Caki2 (cell line): Measurements from ENCODE around the gene FHIT. TPM values are rescaled to one million over a fixed set of nuclear protein-coding genes. Genes with fewer than 3 reads are reported as not detected.
"Not testable (repeated sequence)": the region's sequence is repeated elsewhere in the genome, so short reads cannot be mapped to it uniquely, and the experiment has no call there.

Source experiments
- DNase-seq: peaks from one replicate; pipeline ENCODE4 v3.0.0-alpha.2; 2015; ENCODE audit warnings: low read depth
- in situ Hi-C: cut with HindIII; loops from 2 replicates; pipeline ENCODE4 v1.10.0; 2016; ENCODE audit warnings: low sequenced_read_pairs, low pct_unique_long_range_greater_than_20kb, mixed read lengths
- total RNA-seq: library from RNA; depleted of rRNA; stranded (reverse); fragments of >200 nt; shearing (Covaris generic); gene quantifications from 2 replicates; pipeline ENCODE4 v1.2.3, GENCODE V29; 2014; ENCODE audit warnings: low replicate concordance

FHIT gene
- total RNA-seq, 1 experiment from 2014 or later, result 4.8 TPM

- DNase-seq, result no peak
- in situ Hi-C loops, result no loop called here
Measured at GRCh38 chr3:61043156-61043555, 208.1 kb downstream of the FHIT start.

GRCh38 chr3:61040618-61041017 lies 210.6 kb downstream of the FHIT start:
- in situ Hi-C loops, result no loop called here
- no peak for DNase-seq

GRCh38 chr3:61035573-61035972 lies 215.7 kb downstream of the FHIT start:
- in situ Hi-C loops, result no loop called here

GRCh38 chr3:61032991-61033390 lies 218.3 kb downstream of the FHIT start:
- no peak for DNase-seq
- in situ Hi-C loops, result no loop called here

More at GRCh38 chr3:61035573-61035972, 215.7 kb downstream of the FHIT start:
- DNase-seq, result no peak

- in situ Hi-C loops, result no loop called here
- no peak for DNase-seq
Measured at GRCh38 chr3:61031503-61031902, 219.7 kb downstream of the FHIT start.

- in situ Hi-C loops, result no loop called here
- peak; percentile 37 for DNase-seq
Measured at GRCh38 chr3:61030469-61031035, 220.7 kb downstream of the FHIT start.

GRCh38 chr3:61029194-61029593 lies 222.1 kb downstream of the FHIT start:
- in situ Hi-C loops, result no loop called here
- DNase-seq, result no peak

GRCh38 chr3:61018807-61019206 lies 232.4 kb downstream of the FHIT start:
- DNase-seq, result no peak
- in situ Hi-C loops, result no loop called here

GRCh38 chr3:61017028-61017427 lies 234.2 kb downstream of the FHIT start:
- DNase-seq, in situ Hi-C loops: not testable (repeated sequence)

GRCh38 chr3:61015859-61016258 lies 235.4 kb downstream of the FHIT start:
- DNase-seq, result no peak
- in situ Hi-C loops, result no loop called here

GRCh38 chr3:61015408-61015807 lies 235.8 kb downstream of the FHIT start:
- no peak for DNase-seq
- in situ Hi-C loops, result no loop called here

GRCh38 chr3:61008998-61009380 lies 242.3 kb downstream of the FHIT start:
- DNase-seq, result no peak
- in situ Hi-C loops, result no loop called here

- DNase-seq, result no peak
- in situ Hi-C loops, result no loop called here
Measured at GRCh38 chr3:61008153-61008997, 242.9 kb downstream of the FHIT start.

- no peak for DNase-seq
- in situ Hi-C loops, result no loop called here
Measured at GRCh38 chr3:61005591-61005990, 245.7 kb downstream of the FHIT start.

- no peak for DNase-seq
Measured at GRCh38 chr3:60998858-60999257, 252.4 kb downstream of the FHIT start.

GRCh38 chr3:60992395-60992794 lies 258.9 kb downstream of the FHIT start:
- DNase-seq, result no peak
- in situ Hi-C loops, result no loop called here

More at GRCh38 chr3:60998858-60999257, 252.4 kb downstream of the FHIT start:
- in situ Hi-C loops, result no loop called here

GRCh38 chr3:60990442-60990730 lies 260.9 kb downstream of the FHIT start:
- in situ Hi-C loops, result no loop called here
- no peak for DNase-seq

- no peak for DNase-seq
- in situ Hi-C loops, result no loop called here
Measured at GRCh38 chr3:60989626-60990441, 261.4 kb downstream of the FHIT start.

- DNase-seq, in situ Hi-C loops: not testable (repeated sequence)
Measured at GRCh38 chr3:60987191-60987590, 264.1 kb downstream of the FHIT start.
